DND-41 (cell line): ENCODE results near the gene HRH1.

Experiments used
- ATAC-seq: fragments of 200-7000 bp; cut with Tn5 transposase; 3 replicates; pipeline ENCODE4 v1.9.1; 2021; ENCODE audit warnings: low read depth; ENCODE audit not compliant: insufficient read depth
- DNase-seq: peaks from one replicate; pipeline ENCODE4 v3.0.0-alpha.2; 2020
- H2AFZ ChIP-seq: 2 replicates; pipeline ENCODE4 v1.6.0; 2012; ENCODE audit warnings: low read depth, low read length
- H3K27ac ChIP-seq: 2 replicates; pipeline ENCODE4 v1.5.1; 2012; ENCODE audit warnings: low read length, inconsistent platforms
- H3K27me3 ChIP-seq: fragments of 200-600 bp; sonication (generic); 2 replicates; pipeline ENCODE4 v1.6.0; 2012; ENCODE audit warnings: low read length, mild to moderate bottlenecking, inconsistent platforms; ENCODE audit not compliant: insufficient read depth, poor library complexity
- H3K36me3 ChIP-seq: 2 replicates; pipeline ENCODE4 v1.5.1; 2012; ENCODE audit warnings: low read length, inconsistent platforms; ENCODE audit not compliant: insufficient read depth
- H3K4me1 ChIP-seq: 2 replicates; pipeline ENCODE4 v1.5.1; 2012; ENCODE audit warnings: mild to moderate bottlenecking, low read length; ENCODE audit not compliant: insufficient read depth
- H3K4me2 ChIP-seq: 2 replicates; pipeline ENCODE4 v1.6.0; 2012; ENCODE audit warnings: mild to moderate bottlenecking, moderate library complexity, low read length, inconsistent platforms; ENCODE audit not compliant: insufficient read depth
- H3K4me3 ChIP-seq, 2 experiments: fragments of 200-600 bp in 1 of 2; shearing (Covaris generic) in 1 of 2; 2 replicates each; pipeline ENCODE4 v1.5.1; 2012 to 2016; ENCODE audit warnings: inconsistent platforms in 2 of 2, low read length in 2 of 2, mild to moderate bottlenecking in 2 of 2, low read depth in 1 of 2, moderate library complexity in 1 of 2
- H3K79me2 ChIP-seq: 2 replicates; pipeline ENCODE4 v1.6.0; 2012; ENCODE audit warnings: low read length, inconsistent platforms; ENCODE audit not compliant: insufficient read depth
- H3K9ac ChIP-seq: 2 replicates; pipeline ENCODE4 v1.6.0; 2012; ENCODE audit warnings: low read depth, mild to moderate bottlenecking, inconsistent platforms, low read length, moderate library complexity
- H3K9me3 ChIP-seq: 2 replicates; pipeline ENCODE4 v1.5.1; 2012; ENCODE audit warnings: low read length, moderate library complexity, mild to moderate bottlenecking, inconsistent platforms; ENCODE audit not compliant: insufficient read depth, severe bottlenecking
- H4K20me1 ChIP-seq: 2 replicates; pipeline ENCODE4 v1.6.0; 2012; ENCODE audit warnings: low read length; ENCODE audit not compliant: insufficient read depth
- CTCF ChIP-seq: IDR thresholded peaks from 2 replicates; pipeline ENCODE4 v1.5.1; 2012; ENCODE audit warnings: borderline replicate concordance, low read length, moderate library complexity, mild to moderate bottlenecking; ENCODE audit not compliant: poor library complexity, severe bottlenecking; ENCODE audit errors: extremely low read depth
- EZH2 ChIP-seq: IDR thresholded peaks from 3 replicates; pipeline ENCODE4 v1.6.1; 2012; ENCODE audit warnings: borderline replicate concordance, low read depth, mild to moderate bottlenecking, moderate library complexity, low read length, inconsistent platforms; ENCODE audit not compliant: severe bottlenecking

The HRH1 gene

GRCh38 chr3:11224870-11225229 lies 70.6 kb downstream of the HRH1 start:
- DNase-seq (no peak), ATAC-seq (no peak)
- Histone ChIP-seq H4K20me1 (no peaks in the 10 kb centered on the region), H3K4me1 (no peaks in the 10 kb centered on the region), H3K27me3 (no peaks in the 10 kb centered on the region), H3K4me3 (no peak overlapping the region), H3K27ac (no peak overlapping the region), H3K9me3 (no peaks in the 10 kb centered on the region), H3K36me3 (no peaks in the 10 kb centered on the region), H3K79me2 (no peaks in the 10 kb centered on the region), H3K9ac (no peak overlapping the region), H3K4me2 (no peak overlapping the region), H2AFZ (peak overlapping the region; percentile 26; the same call in 1 of the 2 replicates)
- no peak for TF ChIP-seq EZH2
- TF ChIP-seq CTCF = no peak

GRCh38 chr3:11226042-11226370 lies 71.7 kb downstream of the HRH1 start:
- Histone ChIP-seq H3K4me3 (no peak overlapping the region), H3K4me2 (no peak overlapping the region), H4K20me1 (no peaks in the 10 kb centered on the region), H2AFZ (no peak overlapping the region), H3K9ac (no peak overlapping the region), H3K27ac (no peak overlapping the region), H3K79me2 (no peaks in the 10 kb centered on the region), H3K27me3 (no peaks in the 10 kb centered on the region), H3K36me3 (no peaks in the 10 kb centered on the region), H3K9me3 (no peaks in the 10 kb centered on the region), H3K4me1 (no peaks in the 10 kb centered on the region)
- no peak for TF ChIP-seq EZH2
- no peak for TF ChIP-seq CTCF
- ATAC-seq (no peak), DNase-seq (no peak)

- no peaks in the 10 kb centered on the region for H3K4me1 ChIP-seq
- no peaks in the 10 kb centered on the region for H3K79me2 ChIP-seq
- no peaks in the 10 kb centered on the region for H3K36me3 ChIP-seq
- DNase-seq = no peak
- H3K4me3 ChIP-seq = no peak overlapping the region
- no peak overlapping the region for H3K9ac ChIP-seq
- peaks cover under 1% of the 10 kb centered on the region for H3K27me3 ChIP-seq
- no peak for TF ChIP-seq EZH2
- no peak for TF ChIP-seq CTCF
- ATAC-seq = no peak
- H3K27ac ChIP-seq = no peak overlapping the region
- H3K4me2 ChIP-seq = no peak overlapping the region
- H4K20me1 ChIP-seq = no peaks in the 10 kb centered on the region
- H2AFZ ChIP-seq = no peak overlapping the region
- no peaks in the 10 kb centered on the region for H3K9me3 ChIP-seq
Measured at GRCh38 chr3:11228041-11228440, 73.7 kb downstream of the HRH1 start.

- no peaks in the 10 kb centered on the region for H3K79me2 ChIP-seq
- H3K27me3 ChIP-seq = peaks cover 4% of the 10 kb centered on the region
- H3K4me3 ChIP-seq = no peak overlapping the region
- H3K4me2 ChIP-seq = no peak overlapping the region
- no peaks in the 10 kb centered on the region for H4K20me1 ChIP-seq
- H3K4me1 ChIP-seq = no peaks in the 10 kb centered on the region
- no peak overlapping the region for H3K9ac ChIP-seq
- H2AFZ ChIP-seq = no peak overlapping the region
- TF ChIP-seq EZH2 = no peak
- no peak overlapping the region for H3K27ac ChIP-seq
- DNase-seq (no peak), ATAC-seq (no peak)
- H3K36me3 ChIP-seq = no peaks in the 10 kb centered on the region
- no peaks in the 10 kb centered on the region for H3K9me3 ChIP-seq
Measured at GRCh38 chr3:11230125-11230524, 75.8 kb downstream of the HRH1 start.
